ENCODE results near the gene GRAP2. TPM values are rescaled to one million over a fixed set of nuclear protein-coding genes. Genes with fewer than 3 reads are reported as not detected.
A peak's percentile ranks its signal among the peaks of the same experiment; 100 is the strongest.

The GRAP2 gene
- polyA plus RNA-seq, 3 donors, result 0.05 to 4.2 (median 0.97) TPM

DNA sequence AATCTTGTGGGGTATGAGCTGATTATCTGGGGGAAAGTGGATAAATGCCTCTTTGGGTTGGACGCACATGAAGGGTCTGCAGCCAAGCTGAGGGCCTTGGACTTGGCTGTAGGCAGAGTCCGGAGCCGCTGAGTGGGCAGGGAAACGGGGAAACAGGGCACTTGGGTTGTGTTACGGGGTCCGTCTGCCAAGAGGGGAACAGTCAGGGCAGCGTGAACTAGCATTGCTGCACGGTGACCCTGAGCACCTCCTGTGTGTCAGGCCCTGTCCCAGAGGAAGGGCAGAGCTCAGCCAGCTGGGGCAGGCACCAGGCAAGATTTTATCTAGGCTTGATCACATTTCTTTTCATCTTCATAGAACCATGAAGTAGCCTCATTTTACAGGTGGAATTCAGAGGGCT is 105.8 kb downstream of the GRAP2 start:
- peak overlapping the region in 1 of 7 donors; percentile 46 for H3K27ac Mint-ChIP-seq
- peaks cover 14 to 34% (median 30%) of the 10 kb centered on the region in 3 donors for H3K27me3 Mint-ChIP-seq (ENCODE audit: low read depth in 3 of 3)

DNA sequence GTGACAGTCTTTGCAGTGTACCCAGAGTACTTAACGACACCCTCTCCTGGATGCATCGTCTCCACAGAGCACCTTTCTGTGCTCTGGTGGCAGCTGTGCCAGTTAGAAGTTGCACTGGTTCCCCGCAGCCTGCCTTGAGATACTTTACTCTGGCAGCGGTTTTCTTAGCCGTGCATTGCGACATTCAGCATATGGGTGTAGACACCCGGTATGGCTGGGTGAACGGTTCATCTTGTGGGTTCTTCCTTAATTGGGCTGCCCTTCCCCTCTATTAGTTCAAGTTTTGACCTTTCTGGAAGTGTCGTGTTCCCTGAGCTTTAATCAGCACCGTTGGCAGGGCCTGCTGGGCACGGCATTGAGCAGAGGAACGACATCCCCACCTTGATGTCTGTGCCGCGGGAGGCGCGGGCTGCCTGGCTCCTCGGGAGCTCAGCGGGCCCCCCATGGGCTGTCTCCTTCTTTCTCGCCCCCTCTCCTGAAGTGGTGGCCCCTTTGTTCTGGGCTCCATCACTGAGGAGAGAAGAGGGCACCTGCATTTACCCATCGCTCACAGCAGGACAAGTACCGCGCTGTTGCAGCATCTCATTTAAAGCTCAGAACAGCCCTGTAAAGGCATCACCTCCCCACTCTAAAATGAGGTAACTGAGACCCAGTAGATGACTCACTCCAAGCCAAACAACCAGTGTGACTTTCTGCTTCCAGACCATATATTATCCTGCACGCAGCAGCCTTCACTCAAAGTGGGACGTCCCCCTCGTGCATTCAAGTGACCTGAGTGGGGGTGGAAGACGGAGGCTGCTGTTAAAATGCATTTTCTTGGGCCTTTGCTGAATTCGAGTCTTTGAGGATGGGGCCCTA is 107.2 kb downstream of the GRAP2 start:
- Histone ChIP-seq H3K27ac (ENCODE audit: low read depth in 1 of 2, low read length in 2 of 2) (peak overlapping the region in 1 of 2 donors; percentile 66), H4K20me1 (ENCODE audit: insufficient read depth, low read length) (no peaks in the 10 kb centered on the region), H2AFZ (ENCODE audit: insufficient read depth, low read depth, low read length, poor library complexity, severe bottlenecking) (peak overlapping the region; percentile 51), H3K4me3 (replicated peaks in 1 of 3; ENCODE audit: low read depth in 2 of 3, low read length in 3 of 3) (peak overlapping the region in 1 of 3 experiments; percentile 57), H3K4me1 (ENCODE audit: control insufficient read depth in 1 of 2, insufficient read depth in 2 of 2, low read length in 2 of 2) (peaks cover 25 to 38% of the 10 kb centered on the region in 2 donors), H3K9me3 (replicated peaks in 1 of 2; ENCODE audit: control insufficient read depth in 1 of 2, insufficient read depth in 1 of 2, low read length in 2 of 2) (no peaks in the 10 kb centered on the region), H3K36me3 (replicated peaks in 1 of 2; ENCODE audit: control insufficient read depth in 1 of 2, insufficient read depth in 2 of 2, low read length in 2 of 2) (no peaks in the 10 kb centered on the region), H3K79me2 (ENCODE audit: insufficient read depth, low read length) (no peaks in the 10 kb centered on the region), H3K4me2 (replicated peaks; ENCODE audit: extremely low read depth, low read length, poor library complexity, severe bottlenecking) (peak overlapping the region; percentile 67), H3K27me3 (ENCODE audit: control insufficient read depth in 2 of 2, insufficient read depth in 2 of 2, low read length in 2 of 2) (peaks cover 0 to 21% of the 10 kb centered on the region in 2 donors), H3K9ac (ENCODE audit: insufficient read depth, low read length, poor library complexity, severe bottlenecking) (no peak overlapping the region)
- Mint-ChIP-seq H3K4me3 (peak overlapping the region; percentile 9 to 78), H3K4me1 (peaks cover 39% of the 10 kb centered on the region), H3K9me3 (peaks cover 0 to 2% (median 0%) of the 10 kb centered on the region in 7 donors), H3K27ac (peak overlapping the region in 6 of 7 donors; percentile 68 to 84 (median 78)), H3K36me3 (peaks cover 9 to 10% of the 10 kb centered on the region in 2 donors), H3K27me3 (ENCODE audit: low read depth in 3 of 3) (peaks cover 13 to 31% (median 29%) of the 10 kb centered on the region in 3 donors)
- TF ChIP-seq, protein P1, sequence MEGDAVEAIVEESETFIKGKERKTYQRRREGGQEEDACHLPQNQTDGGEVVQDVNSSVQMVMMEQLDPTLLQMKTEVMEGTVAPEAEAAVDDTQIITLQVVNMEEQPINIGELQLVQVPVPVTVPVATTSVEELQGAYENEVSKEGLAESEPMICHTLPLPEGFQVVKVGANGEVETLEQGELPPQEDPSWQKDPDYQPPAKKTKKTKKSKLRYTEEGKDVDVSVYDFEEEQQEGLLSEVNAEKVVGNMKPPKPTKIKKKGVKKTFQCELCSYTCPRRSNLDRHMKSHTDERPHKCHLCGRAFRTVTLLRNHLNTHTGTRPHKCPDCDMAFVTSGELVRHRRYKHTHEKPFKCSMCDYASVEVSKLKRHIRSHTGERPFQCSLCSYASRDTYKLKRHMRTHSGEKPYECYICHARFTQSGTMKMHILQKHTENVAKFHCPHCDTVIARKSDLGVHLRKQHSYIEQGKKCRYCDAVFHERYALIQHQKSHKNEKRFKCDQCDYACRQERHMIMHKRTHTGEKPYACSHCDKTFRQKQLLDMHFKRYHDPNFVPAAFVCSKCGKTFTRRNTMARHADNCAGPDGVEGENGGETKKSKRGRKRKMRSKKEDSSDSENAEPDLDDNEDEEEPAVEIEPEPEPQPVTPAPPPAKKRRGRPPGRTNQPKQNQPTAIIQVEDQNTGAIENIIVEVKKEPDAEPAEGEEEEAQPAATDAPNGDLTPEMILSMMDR (IDR thresholded peaks at IDR 0.05), result no peak
- intact Hi-C loops (cut with micrococcal nuclease), result no loop called here
- DNase-seq, result peak; percentile 73 to 86 (median 81)
- 39% methylated on average over 18 of the region's 27 CpGs for WGBS (ENCODE audit: insufficient coverage)

More for the DNA sequence above, 105.8 kb downstream of the GRAP2 start:
- Histone ChIP-seq H3K27me3 (ENCODE audit: control insufficient read depth in 2 of 2, insufficient read depth in 2 of 2, low read length in 2 of 2) (peaks cover 0 to 30% of the 10 kb centered on the region in 2 donors), H3K4me3 (replicated peaks in 1 of 3; ENCODE audit: low read depth in 2 of 3, low read length in 3 of 3) (no peak overlapping the region), H3K79me2 (ENCODE audit: insufficient read depth, low read length) (no peaks in the 10 kb centered on the region), H2AFZ (ENCODE audit: insufficient read depth, low read depth, low read length, poor library complexity, severe bottlenecking) (no peak overlapping the region), H3K4me2 (replicated peaks; ENCODE audit: extremely low read depth, low read length, poor library complexity, severe bottlenecking) (no peak overlapping the region), H3K4me1 (ENCODE audit: control insufficient read depth in 1 of 2, insufficient read depth in 2 of 2, low read length in 2 of 2) (peaks cover 25 to 38% of the 10 kb centered on the region in 2 donors), H3K9me3 (replicated peaks in 1 of 2; ENCODE audit: control insufficient read depth in 1 of 2, insufficient read depth in 1 of 2, low read length in 2 of 2) (no peaks in the 10 kb centered on the region), H3K36me3 (replicated peaks in 1 of 2; ENCODE audit: control insufficient read depth in 1 of 2, insufficient read depth in 2 of 2, low read length in 2 of 2) (no peaks in the 10 kb centered on the region), H4K20me1 (ENCODE audit: insufficient read depth, low read length) (no peaks in the 10 kb centered on the region), H3K9ac (ENCODE audit: insufficient read depth, low read length, poor library complexity, severe bottlenecking) (no peak overlapping the region), H3K27ac (ENCODE audit: low read depth in 1 of 2, low read length in 2 of 2) (no peak overlapping the region)
- TF ChIP-seq, protein P1 (IDR thresholded peaks at IDR 0.05), result no peak
- 98% methylated on average over 5 of the region's 8 CpGs for WGBS (ENCODE audit: insufficient coverage)
- no peak for DNase-seq
- Mint-ChIP-seq H3K4me1 (peaks cover 39% of the 10 kb centered on the region), H3K4me3 (no peak overlapping the region), H3K36me3 (peaks cover 9 to 10% of the 10 kb centered on the region in 2 donors), H3K9me3 (peaks cover 0 to 2% (median 0%) of the 10 kb centered on the region in 7 donors)
- intact Hi-C loops (cut with micrococcal nuclease), result no loop called here

All from CD14-positive monocyte (primary cell).